GM21825 (cell line): ENCODE results near the gene BSDC1.
"Not testable (repeated sequence)": the region's sequence is repeated elsewhere in the genome, so short reads cannot be mapped to it uniquely, and the experiment has no call there.

Experiments
- ATAC-seq: cut with Tn5 transposase; IDR thresholded peaks from one replicate; pipeline ENCODE4 v1.9.1; 2021; ENCODE audit warnings: mild to moderate bottlenecking, moderate library complexity; ENCODE audit not compliant: unreplicated experiment

The BSDC1 gene, protein sequence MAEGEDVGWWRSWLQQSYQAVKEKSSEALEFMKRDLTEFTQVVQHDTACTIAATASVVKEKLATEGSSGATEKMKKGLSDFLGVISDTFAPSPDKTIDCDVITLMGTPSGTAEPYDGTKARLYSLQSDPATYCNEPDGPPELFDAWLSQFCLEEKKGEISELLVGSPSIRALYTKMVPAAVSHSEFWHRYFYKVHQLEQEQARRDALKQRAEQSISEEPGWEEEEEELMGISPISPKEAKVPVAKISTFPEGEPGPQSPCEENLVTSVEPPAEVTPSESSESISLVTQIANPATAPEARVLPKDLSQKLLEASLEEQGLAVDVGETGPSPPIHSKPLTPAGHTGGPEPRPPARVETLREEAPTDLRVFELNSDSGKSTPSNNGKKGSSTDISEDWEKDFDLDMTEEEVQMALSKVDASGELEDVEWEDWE

GRCh38 chr1:32394141-32394889 lies at the start of gene BSDC1:
Gene BSDC1, minus strand, starts transcription at chr1:32394441. Its CDS starts 27 bp downstream, at chr1:32394414.
- ATAC-seq: peak; percentile 93

GRCh38 chr1:32441467-32441866 lies 47.2 kb upstream of the BSDC1 start:
- ATAC-seq: not testable (repeated sequence)

GRCh38 chr1:32438777-32439176 lies 44.5 kb upstream of the BSDC1 start:
- not testable (repeated sequence) for ATAC-seq

DNA sequence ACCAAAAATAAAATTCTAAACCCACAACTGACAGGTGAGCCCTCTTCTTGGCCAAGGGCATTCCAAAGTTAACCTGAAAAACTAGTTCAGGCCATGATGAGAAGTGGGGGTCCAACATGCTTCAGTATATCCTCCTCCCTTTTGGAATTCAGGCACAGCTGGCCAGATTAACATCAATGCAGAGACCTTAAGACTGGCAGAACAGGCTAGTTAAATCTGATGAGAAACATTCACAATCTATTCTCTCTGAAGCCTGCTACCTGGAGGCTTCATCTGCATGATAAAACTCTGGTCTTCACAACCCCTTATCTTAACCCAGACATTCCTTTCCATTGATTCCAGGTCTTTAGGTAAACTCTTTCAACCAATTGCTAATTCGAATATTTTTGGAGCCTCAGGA lies 43.9 kb upstream of the BSDC1 start:
- ATAC-seq: no peak

DNA sequence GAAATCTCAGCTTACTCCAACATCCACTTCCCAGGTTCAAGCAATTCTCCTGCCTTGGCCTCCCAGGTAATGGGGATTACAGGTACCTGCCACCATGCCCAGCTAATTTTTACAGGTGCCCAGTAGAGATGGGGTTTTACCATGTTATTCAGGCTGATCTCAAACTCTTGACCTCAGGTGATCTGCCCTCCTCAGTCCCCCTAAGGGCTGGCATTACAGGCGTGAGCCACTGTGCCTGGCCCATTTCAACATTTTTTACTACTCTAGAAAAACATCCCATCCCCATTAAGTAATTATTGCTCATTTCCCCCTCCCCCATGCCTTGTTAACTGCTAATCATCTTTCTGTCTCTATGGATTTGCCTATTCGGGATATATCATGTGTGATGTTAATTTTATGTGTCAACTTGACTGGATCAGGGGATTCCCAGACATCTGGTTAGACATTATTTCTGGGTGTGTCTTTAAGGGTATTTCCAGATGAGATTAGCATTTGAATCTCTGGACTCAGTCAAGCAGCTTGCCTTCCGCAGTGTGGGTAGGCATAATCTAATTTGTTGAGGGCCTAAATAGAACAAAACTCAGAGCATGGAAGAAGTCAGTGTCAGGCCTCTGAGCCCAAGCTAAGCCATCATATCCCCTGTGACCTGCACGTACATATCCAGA lies 37.6 kb upstream of the BSDC1 start:
- ATAC-seq: no peak

DNA sequence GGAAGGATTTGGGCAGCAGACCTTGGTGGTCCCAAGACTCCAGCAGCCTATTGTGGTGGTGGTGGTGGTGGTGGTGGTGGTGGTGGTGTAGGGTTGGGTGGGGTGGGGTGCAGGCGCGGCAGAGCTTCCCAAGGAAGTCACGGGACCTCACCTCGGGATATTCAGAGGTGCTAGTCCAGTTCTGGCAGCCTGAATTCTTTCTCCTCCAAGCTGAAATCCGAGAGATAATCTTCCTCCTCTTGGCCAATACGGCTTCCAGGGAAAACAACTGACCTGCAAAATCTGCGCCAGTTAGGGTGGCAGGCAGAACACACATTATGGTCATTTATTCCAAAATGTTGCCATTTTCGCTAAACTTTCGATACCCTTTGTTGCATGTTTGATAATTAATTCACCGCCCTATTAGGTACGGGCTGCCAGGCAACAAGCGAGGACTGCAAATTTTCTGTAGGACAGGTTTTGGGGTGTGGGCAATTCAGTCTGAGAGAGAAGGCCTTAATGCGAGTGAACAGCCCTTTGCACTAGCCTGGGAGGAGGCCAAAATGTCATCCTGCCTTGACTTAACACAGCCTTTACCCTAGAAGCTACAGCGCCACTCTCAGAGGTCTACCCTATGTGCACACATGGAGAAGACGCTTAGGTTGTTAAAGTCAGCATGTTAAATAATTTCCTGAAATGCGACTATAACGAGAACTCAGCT lies 33.2 kb upstream of the BSDC1 start:
- ATAC-seq: no peak

DNA sequence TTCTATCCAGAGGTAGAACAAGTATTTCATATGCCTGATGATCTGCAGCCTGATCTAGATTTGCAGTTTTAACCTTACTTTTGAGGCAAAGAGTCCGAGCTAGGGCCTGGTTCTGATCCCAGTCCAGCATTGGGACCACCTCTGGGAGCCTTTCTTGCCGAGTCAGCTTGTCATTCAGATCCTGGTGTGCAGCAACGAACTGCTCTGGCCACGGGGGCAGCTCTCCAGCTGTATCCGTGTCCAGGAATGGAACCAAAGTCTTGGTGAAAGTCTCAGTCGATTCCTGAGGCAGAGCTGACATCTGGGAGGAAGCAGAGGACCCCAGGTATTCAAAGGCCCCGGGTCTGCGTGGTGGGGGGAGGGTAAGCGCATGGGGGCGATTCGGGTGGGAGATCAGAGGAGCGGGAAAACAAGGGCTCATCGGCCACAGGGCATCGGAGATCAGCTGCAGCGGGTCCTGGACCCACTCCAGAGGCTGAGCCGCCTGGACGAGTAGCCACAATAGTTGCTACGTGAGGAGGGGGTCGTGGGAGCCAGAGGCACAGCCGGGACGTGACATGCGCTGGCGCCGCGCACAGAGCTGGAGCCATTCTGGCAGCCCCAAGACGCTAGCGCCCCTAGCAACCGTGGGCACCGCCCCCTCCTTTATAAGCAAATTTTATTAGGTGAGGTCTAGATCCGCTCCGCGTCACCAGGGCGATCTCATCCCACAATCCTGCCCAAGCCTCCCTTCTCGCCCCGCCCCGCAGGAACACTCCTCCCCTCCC lies 32.4 kb upstream of the BSDC1 start:
- no peak for ATAC-seq

GRCh38 chr1:32421775-32422174 lies 27.5 kb upstream of the BSDC1 start:
- no peak for ATAC-seq

DNA sequence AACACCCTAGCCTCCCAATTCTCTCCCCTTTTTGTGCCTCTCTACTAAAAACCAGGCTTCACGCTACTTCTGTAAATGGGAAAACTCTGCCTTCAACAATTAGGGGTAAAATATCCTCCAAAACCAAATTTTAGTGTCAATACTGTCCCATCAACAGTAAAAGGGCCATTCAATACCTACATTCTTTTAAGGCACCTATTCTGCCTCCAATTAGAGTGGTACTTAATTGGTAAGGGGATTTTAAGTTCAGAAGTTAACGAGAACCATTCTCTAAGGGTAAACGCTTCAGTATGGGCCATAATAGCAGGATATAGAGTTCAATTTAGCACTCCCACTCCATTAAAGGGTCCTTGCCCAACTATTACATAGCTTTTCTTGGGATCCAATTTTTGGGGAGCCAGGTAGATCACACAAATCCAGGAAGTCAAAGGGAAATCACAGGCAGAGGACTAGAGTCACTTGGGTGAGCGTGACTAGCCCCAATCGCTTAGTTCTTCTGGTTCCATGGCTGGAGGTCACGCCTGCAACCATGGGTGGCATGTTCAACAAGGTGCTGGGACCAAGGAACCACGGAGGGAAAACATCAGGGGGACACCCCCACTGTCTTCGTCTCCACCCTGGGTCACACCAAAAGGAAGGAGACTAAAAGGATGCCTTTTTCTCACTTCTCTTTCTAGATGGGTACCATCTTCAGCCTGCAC lies 20.1 kb upstream of the BSDC1 start:
- ATAC-seq: no peak

DNA sequence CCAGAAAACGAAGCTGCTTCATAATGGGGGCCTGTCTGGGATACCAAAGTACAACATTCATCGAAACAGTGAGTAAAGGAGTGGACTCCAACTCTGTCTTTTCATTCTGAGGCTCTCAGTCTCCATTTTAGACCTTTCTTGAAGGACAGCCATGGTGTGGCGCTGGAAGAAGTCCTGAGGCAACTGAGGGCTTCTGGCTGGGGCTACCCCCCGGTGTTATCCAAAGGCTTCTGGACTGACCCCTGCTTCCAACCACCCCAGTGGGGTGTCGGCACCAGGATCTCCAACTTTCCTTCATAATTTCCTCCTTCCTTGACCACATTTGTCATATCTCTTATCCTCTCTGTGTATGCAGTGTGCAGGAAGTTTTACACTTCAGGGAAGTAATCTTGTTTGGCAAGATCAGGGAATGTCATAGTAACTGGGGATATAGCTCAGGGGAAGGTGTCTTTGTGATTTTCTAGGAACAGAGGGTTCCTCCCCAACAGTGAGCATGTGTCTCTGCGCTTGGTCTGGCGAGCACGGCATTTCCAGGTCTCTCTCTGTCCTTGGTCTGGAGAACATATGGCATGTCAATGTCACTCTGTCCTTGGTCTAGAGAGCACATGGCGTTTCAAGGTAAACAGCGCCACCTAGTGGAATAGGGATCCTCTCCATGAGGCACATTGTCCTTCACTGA lies 19.4 kb upstream of the BSDC1 start:
- ATAC-seq: no peak

DNA sequence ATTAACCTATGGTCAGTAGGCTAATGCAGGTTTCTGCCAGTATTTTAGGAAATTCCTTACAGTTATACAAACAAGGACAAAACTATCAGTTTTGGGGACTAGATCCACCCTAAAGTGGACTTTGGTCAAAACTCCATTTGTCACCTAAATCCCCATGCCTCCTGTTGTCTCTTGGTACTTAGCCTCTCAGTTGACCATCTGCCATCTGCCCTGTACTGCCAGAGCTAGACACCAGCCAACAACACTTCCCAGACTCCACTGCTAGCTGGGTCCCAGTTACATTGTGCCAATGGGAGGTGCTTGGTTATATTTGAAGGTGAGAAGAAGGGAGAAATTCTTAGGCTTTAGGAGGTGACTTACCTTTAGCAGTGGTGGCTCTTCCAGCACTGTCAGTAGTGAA lies 17.0 kb upstream of the BSDC1 start:
- ATAC-seq: no peak

DNA sequence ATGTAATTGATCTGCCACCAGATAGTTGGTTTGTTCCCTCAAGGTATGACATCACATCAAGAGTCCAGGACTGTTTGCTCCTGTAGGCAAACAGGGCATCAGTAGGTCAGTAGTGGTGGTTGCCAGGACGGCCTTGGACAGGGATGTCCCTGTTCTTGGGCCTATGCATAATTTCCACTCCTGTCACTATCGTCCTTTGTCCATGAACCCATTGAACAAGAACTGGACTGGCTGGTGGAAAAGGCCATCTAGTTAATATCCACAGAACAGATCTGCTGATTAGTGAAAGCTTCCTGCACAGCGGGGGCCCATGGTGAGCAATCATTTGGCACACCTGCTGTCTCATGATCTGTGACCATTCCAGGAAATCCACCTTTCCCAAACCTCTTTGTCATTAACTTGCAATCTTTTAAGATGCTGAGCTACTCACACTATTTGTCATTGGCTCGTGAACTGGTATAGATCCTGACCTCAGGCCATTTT lies 12.4 kb upstream of the BSDC1 start:
- no peak for ATAC-seq

GRCh38 chr1:32405672-32406467 lies 11.6 kb upstream of the BSDC1 start:
- no peak for ATAC-seq

DNA sequence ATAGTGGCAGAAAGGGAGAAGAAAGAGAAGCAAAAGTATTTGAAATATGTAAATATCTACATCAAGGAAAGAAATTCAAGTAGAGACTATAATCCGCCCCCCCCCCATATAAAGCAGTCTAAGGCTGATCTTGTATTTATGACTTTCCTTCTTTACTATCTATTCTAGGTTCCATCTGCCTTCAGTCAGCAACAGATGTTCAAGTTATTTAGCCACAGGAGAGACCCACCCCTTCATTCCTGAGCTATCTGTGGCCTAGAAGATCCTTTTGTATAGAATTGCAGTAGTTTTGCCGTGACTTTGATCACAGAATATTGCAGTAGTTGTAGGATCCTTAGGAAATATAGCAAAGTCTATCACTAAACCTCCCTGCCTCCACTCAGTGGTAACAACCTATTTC lies 10.7 kb upstream of the BSDC1 start:
- ATAC-seq: no peak

DNA sequence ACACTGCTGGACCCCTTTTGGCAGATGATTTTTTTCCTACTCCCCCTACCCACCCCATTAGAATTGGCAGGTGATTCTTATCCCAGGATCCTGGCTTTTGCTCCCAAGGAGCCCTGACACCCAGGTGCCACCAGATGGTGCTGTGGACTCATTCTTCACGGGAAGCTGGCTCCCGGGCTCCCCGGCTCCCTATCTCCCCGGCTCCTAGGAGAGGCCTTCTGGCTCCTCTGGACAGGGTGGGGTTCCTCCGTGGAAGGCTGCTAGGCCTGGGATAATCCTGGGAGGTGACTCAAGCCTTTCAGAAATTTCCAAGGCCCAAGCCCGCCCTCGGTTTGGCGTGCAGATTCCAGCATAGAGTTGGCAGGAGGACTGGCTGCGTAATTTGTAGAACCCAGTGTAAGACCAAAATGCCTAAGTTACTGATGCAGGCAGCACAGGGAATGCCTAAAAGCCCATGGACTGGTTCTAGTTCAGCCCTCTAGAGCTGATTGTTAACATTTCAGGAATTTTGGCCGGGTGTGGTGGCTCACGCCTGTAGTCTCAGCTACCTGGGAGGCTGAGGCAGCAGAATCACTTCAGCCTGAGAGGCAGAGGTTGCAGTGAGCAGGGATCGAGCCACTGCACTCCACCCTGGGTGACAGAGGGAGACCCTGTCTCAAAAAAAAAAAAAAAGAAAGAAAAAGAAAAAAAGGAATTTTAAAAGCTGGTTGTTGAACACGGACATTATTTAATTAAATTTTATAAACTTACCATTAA lies 6.8 kb upstream of the BSDC1 start:
- ATAC-seq: no peak

- no peak for ATAC-seq
Observed at GRCh38 chr1:32399843-32400242, 5.6 kb upstream of the BSDC1 start.

DNA sequence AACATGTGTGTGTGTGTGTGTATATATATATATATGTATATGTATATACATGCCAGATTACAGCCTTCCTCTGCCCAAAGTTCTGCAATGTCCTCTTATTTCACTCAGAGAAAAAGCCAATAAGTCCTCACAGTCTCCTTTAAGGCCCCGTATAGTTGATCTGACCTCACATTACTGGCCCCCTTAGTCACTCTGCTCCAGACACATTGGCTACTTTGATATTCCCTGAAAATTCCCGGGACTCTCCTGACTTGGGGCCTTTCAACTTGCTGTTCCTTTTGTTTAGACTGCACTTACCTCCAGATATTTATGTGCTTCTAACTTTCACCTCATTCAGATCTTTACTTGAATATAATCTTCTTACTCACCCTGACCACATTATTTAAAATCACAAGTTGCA lies 4.2 kb upstream of the BSDC1 start:
- no peak for ATAC-seq
